Smooth muscle cell (in vitro differentiated cells): Measurements from ENCODE around the gene ATL1. TPM values are rescaled to one million over a fixed set of nuclear protein-coding genes. Genes with fewer than 3 reads are reported as not detected.
A peak's percentile ranks its signal among the peaks of the same experiment; 100 is the strongest.
"Not testable (repeated sequence)": the region's sequence is repeated elsewhere in the genome, so short reads cannot be mapped to it uniquely, and the experiment has no call there.

Source experiments
- DNase-seq: peaks from one replicate; lab custom pipeline; 2025; ENCODE audit not compliant: unreplicated experiment; lab: John Stamatoyannopoulos, UW
- H2AFZ ChIP-seq: fragments of 200-600 bp; sonication (generic); 2 replicates; pipeline ENCODE4 v1.6.0; 2016; ENCODE audit warnings: antibody characterized with exemption, low read depth, mild to moderate bottlenecking
- H3F3A ChIP-seq: fragments of 200-600 bp; sonication (generic); 2 replicates; pipeline ENCODE4 v1.6.0; 2017; ENCODE audit warnings: antibody characterized with exemption, low read depth
- H3K27ac ChIP-seq: fragments of 200-600 bp; sonication (generic); 2 replicates; pipeline ENCODE4 v1.5.1; 2016; ENCODE audit warnings: low read depth, mild to moderate bottlenecking
- H3K27me3 ChIP-seq: fragments of 200-600 bp; sonication (generic); 2 replicates; pipeline ENCODE4 v1.6.1; 2016; ENCODE audit warnings: low read depth, mild to moderate bottlenecking
- H3K36me3 ChIP-seq: fragments of 200-600 bp; sonication (generic); 2 replicates; pipeline ENCODE4 v1.5.1; 2016; ENCODE audit warnings: low read depth
- H3K4me1 ChIP-seq: fragments of 200-600 bp; sonication (generic); 2 replicates; pipeline ENCODE4 v1.5.1; 2016; ENCODE audit warnings: low read depth
- H3K4me2 ChIP-seq: fragments of 200-600 bp; sonication (generic); 2 replicates; pipeline ENCODE4 v1.6.0; 2016; ENCODE audit warnings: mild to moderate bottlenecking
- H3K4me3 ChIP-seq: fragments of 200-600 bp; sonication (generic); 2 replicates; pipeline ENCODE4 v1.5.1; 2016; ENCODE audit warnings: mild to moderate bottlenecking
- H3K79me2 ChIP-seq: fragments of 200-600 bp; sonication (generic); 2 replicates; pipeline ENCODE4 v1.6.0; 2016; ENCODE audit warnings: low read depth, mild to moderate bottlenecking
- H3K9ac ChIP-seq: fragments of 200-600 bp; sonication (generic); 2 replicates; pipeline ENCODE4 v1.6.0; 2016; ENCODE audit warnings: low read depth
- H3K9me3 ChIP-seq: fragments of 200-600 bp; sonication (generic); replicated peaks from 2 replicates; pipeline ENCODE4 v1.5.1; 2016; ENCODE audit warnings: low read depth
- H4K20me1 ChIP-seq: fragments of 200-600 bp; sonication (generic); 2 replicates; pipeline ENCODE4 v1.6.0; 2016; ENCODE audit warnings: low read depth
- CTCF ChIP-seq: fragments of 200-600 bp; sonication (generic); IDR thresholded peaks from 2 replicates; pipeline ENCODE4 v1.5.1; 2017; ENCODE audit warnings: borderline replicate concordance, mild to moderate bottlenecking, antibody characterized with exemption; ENCODE audit not compliant: insufficient read depth, poor library complexity, severe bottlenecking
- WGBS: methylation state at CpG from one replicate; pipeline ENCODE4 v1.1.7; 2016; ENCODE audit warnings: low lambda C conversion rate; 5-methylcytosine and 5-hydroxymethylcytosine counted together
- polyA plus RNA-seq: library from polyadenylated mRNA; unstranded; fragments of >200 nt; fragmentation: Nextera tagmentation; extraction: Ambion mirVana; gene quantifications from 2 replicates; pipeline ENCODE4 v1.2.1, GENCODE V29; 2016
- total RNA-seq: library from RNA; depleted of rRNA; stranded (reverse); fragments of >200 nt; gene quantifications from 2 replicates; pipeline ENCODE4 v1.2.3, GENCODE V29; 2014

The ATL1 gene
- total and polyA plus RNA-seq, 2 experiments from 2014 or later, result 1.5 to 2.1 TPM

- Histone ChIP-seq H3K4me3 (peak overlapping the region; percentile 66), H4K20me1 (peaks cover 32% of the 10 kb centered on the region), H3K9me3 (no peaks in the 10 kb centered on the region), H3F3A (no peaks in the 10 kb centered on the region), H3K27ac (no peak overlapping the region), H3K79me2 (peaks cover 34% of the 10 kb centered on the region), H3K9ac (no peak overlapping the region), H3K4me1 (peaks cover 20% of the 10 kb centered on the region), H2AFZ (peak overlapping the region; percentile 75), H3K27me3 (no peaks in the 10 kb centered on the region), H3K4me2 (peak overlapping the region; percentile 87), H3K36me3 (no peaks in the 10 kb centered on the region)
- TF ChIP-seq CTCF, result no peak
- DNase-seq, result no peak
- 43% methylated on average over 5 of the region's 5 CpGs for WGBS
Observed at GRCh38 chr14:50533241-50533705, 26.7 kb upstream of the ATL1 start.

DNA sequence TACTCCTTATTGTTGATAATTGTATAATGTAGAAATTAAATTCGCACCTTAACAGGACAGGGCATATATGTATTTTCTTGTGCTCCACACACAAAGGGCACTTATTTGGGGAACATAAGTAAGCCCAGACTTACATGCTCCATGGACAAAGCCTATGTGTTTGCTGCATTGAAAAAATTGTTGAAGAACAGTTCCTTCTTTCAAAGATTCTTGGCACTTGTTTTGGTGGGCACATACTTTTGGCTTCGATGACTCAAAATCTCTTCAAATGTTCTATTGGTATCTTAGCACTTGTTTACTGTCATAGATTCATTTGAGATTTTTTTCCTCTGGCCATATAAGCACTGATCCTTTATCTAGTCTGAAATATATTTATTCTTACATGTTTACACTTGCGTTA lies 26.1 kb upstream of the ATL1 start:
- no peak overlapping the region for H3K4me2 ChIP-seq

GRCh38 chr14:50534416-50534815 lies 25.5 kb upstream of the ATL1 start:
- Histone ChIP-seq H3K4me2 (no peak overlapping the region), H3K9ac (no peak overlapping the region), H3K27ac (no peak overlapping the region), H2AFZ (no peak overlapping the region), H3K36me3 (no peaks in the 10 kb centered on the region), H3K4me1 (peaks cover 15% of the 10 kb centered on the region), H4K20me1 (peaks cover 20% of the 10 kb centered on the region), H3K79me2 (peaks cover 23% of the 10 kb centered on the region), H3K4me3 (no peak overlapping the region), H3F3A (no peaks in the 10 kb centered on the region), H3K9me3 (no peaks in the 10 kb centered on the region), H3K27me3 (no peaks in the 10 kb centered on the region)
- WGBS, result 95% methylated on average over 3 of the region's 3 CpGs
- TF ChIP-seq CTCF, result no peak
- no peak for DNase-seq

More for the DNA sequence above, 26.1 kb upstream of the ATL1 start:
- no peak overlapping the region for H2AFZ ChIP-seq
- no peak for TF ChIP-seq CTCF
- peaks cover 27% of the 10 kb centered on the region for H4K20me1 ChIP-seq
- H3K9ac ChIP-seq, result no peak overlapping the region
- no peak overlapping the region for H3K27ac ChIP-seq
- H3F3A ChIP-seq, result no peaks in the 10 kb centered on the region
- WGBS, result 90% methylated on average over 3 of the region's 3 CpGs
- H3K36me3 ChIP-seq, result no peaks in the 10 kb centered on the region
- peak overlapping the region; percentile 66 for H3K4me3 ChIP-seq
- no peak for DNase-seq
- peaks cover 29% of the 10 kb centered on the region for H3K79me2 ChIP-seq
- peaks cover 20% of the 10 kb centered on the region for H3K4me1 ChIP-seq
- H3K27me3 ChIP-seq, result no peaks in the 10 kb centered on the region
- no peaks in the 10 kb centered on the region for H3K9me3 ChIP-seq

- no peak overlapping the region for H3K9ac ChIP-seq
- peaks cover 9% of the 10 kb centered on the region for H3K4me1 ChIP-seq
- H4K20me1 ChIP-seq, result peaks cover 15% of the 10 kb centered on the region
- no peak overlapping the region for H2AFZ ChIP-seq
- H3K36me3 ChIP-seq, result no peaks in the 10 kb centered on the region
- no peak for DNase-seq
- 97% methylated on average over 1 of the region's 1 CpG for whole genome bisulfite sequencing
- H3K27me3 ChIP-seq, result no peaks in the 10 kb centered on the region
- H3K4me3 ChIP-seq, result no peak overlapping the region
- TF ChIP-seq CTCF, result no peak
- no peak overlapping the region for H3K4me2 ChIP-seq
- H3K27ac ChIP-seq, result no peak overlapping the region
- H3F3A ChIP-seq, result no peaks in the 10 kb centered on the region
- peaks cover 17% of the 10 kb centered on the region for H3K79me2 ChIP-seq
- no peaks in the 10 kb centered on the region for H3K9me3 ChIP-seq
Observed at GRCh38 chr14:50534997-50535396, 24.9 kb upstream of the ATL1 start.

DNA sequence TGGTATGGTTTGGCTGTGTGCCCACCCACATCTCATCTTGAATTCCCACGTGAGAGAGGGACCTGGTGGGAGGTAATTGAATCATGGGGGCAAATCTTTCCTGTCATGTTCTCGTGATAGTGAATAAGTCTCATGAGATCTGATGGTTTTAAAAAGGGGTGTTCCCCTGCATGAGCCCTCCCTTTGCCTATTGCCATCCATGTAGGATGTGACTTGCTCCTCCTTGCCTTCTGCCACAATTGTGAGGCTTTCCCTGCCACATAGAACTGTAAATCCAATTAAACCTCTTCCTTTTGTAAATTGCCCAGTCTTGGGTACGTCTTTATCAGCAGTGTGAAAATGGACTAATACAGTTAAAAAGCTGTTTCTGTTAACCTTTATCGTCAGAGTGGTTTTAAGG lies 21.9 kb upstream of the ATL1 start:
- not testable (repeated sequence) for H3K36me3 ChIP-seq, H3K4me3 ChIP-seq
- 65% methylated on average over 4 of the region's 4 CpGs for WGBS

More for the DNA sequence above, 21.9 kb upstream of the ATL1 start:
- H3K79me2 ChIP-seq, H3K27me3 ChIP-seq, DNase-seq, H3K27ac ChIP-seq, H3K4me2 ChIP-seq, H3K9ac ChIP-seq, H3F3A ChIP-seq, H3K4me1 ChIP-seq, H2AFZ ChIP-seq, H3K9me3 ChIP-seq, H4K20me1 ChIP-seq: not testable (repeated sequence)
